DND-41 (cell line): ENCODE data around the gene PMS1.
A peak's percentile ranks its signal among the peaks of the same experiment; 100 is the strongest.

Experiments used
- ATAC-seq: fragments of 200-7000 bp; cut with Tn5 transposase; 3 replicates; pipeline ENCODE4 v1.9.1; 2021; ENCODE audit warnings: low read depth; ENCODE audit not compliant: insufficient read depth
- DNase-seq: peaks from one replicate; pipeline ENCODE4 v3.0.0-alpha.2; 2020
- H2AFZ ChIP-seq: 2 replicates; pipeline ENCODE4 v1.6.0; 2012; ENCODE audit warnings: low read depth, low read length
- H3K27ac ChIP-seq: 2 replicates; pipeline ENCODE4 v1.5.1; 2012; ENCODE audit warnings: low read length, inconsistent platforms
- H3K27me3 ChIP-seq: fragments of 200-600 bp; sonication (generic); 2 replicates; pipeline ENCODE4 v1.6.0; 2012; ENCODE audit warnings: low read length, mild to moderate bottlenecking, inconsistent platforms; ENCODE audit not compliant: insufficient read depth, poor library complexity
- H3K36me3 ChIP-seq: 2 replicates; pipeline ENCODE4 v1.5.1; 2012; ENCODE audit warnings: low read length, inconsistent platforms; ENCODE audit not compliant: insufficient read depth
- H3K4me1 ChIP-seq: 2 replicates; pipeline ENCODE4 v1.5.1; 2012; ENCODE audit warnings: mild to moderate bottlenecking, low read length; ENCODE audit not compliant: insufficient read depth
- H3K4me2 ChIP-seq: 2 replicates; pipeline ENCODE4 v1.6.0; 2012; ENCODE audit warnings: mild to moderate bottlenecking, moderate library complexity, low read length, inconsistent platforms; ENCODE audit not compliant: insufficient read depth
- H3K4me3 ChIP-seq, 2 experiments: fragments of 200-600 bp in 1 of 2; shearing (Covaris generic) in 1 of 2; 2 replicates each; pipeline ENCODE4 v1.5.1; 2012 to 2016; ENCODE audit warnings: inconsistent platforms in 2 of 2, low read length in 2 of 2, mild to moderate bottlenecking in 2 of 2, low read depth in 1 of 2, moderate library complexity in 1 of 2
- H3K79me2 ChIP-seq: 2 replicates; pipeline ENCODE4 v1.6.0; 2012; ENCODE audit warnings: low read length, inconsistent platforms; ENCODE audit not compliant: insufficient read depth
- H3K9ac ChIP-seq: 2 replicates; pipeline ENCODE4 v1.6.0; 2012; ENCODE audit warnings: low read depth, mild to moderate bottlenecking, inconsistent platforms, low read length, moderate library complexity
- H3K9me3 ChIP-seq: 2 replicates; pipeline ENCODE4 v1.5.1; 2012; ENCODE audit warnings: low read length, moderate library complexity, mild to moderate bottlenecking, inconsistent platforms; ENCODE audit not compliant: insufficient read depth, severe bottlenecking
- H4K20me1 ChIP-seq: 2 replicates; pipeline ENCODE4 v1.6.0; 2012; ENCODE audit warnings: low read length; ENCODE audit not compliant: insufficient read depth
- CTCF ChIP-seq: IDR thresholded peaks from 2 replicates; pipeline ENCODE4 v1.5.1; 2012; ENCODE audit warnings: borderline replicate concordance, low read length, moderate library complexity, mild to moderate bottlenecking; ENCODE audit not compliant: poor library complexity, severe bottlenecking; ENCODE audit errors: extremely low read depth
- EZH2 ChIP-seq: IDR thresholded peaks from 3 replicates; pipeline ENCODE4 v1.6.1; 2012; ENCODE audit warnings: borderline replicate concordance, low read depth, mild to moderate bottlenecking, moderate library complexity, low read length, inconsistent platforms; ENCODE audit not compliant: severe bottlenecking

PMS1 gene

GRCh38 chr2:189783451-189783926 lies 761 bp upstream of the PMS1 start:
- DNase-seq: no peak
- H2AFZ ChIP-seq: peak overlapping the region; percentile 93

GRCh38 chr2:189791338-189792042 lies 7.2 kb downstream of the PMS1 start:
- no peaks in the 10 kb centered on the region for H3K9me3 ChIP-seq
- peak; percentile 84 for ATAC-seq
- peak overlapping the region; percentile 57 for H3K4me2 ChIP-seq
- peak; percentile 55 for DNase-seq
- H3K36me3 ChIP-seq: peaks cover 44% of the 10 kb centered on the region
- H3K4me1 ChIP-seq: peaks cover 41% of the 10 kb centered on the region
- no peak for TF ChIP-seq CTCF
- TF ChIP-seq EZH2: no peak
- H3K27ac ChIP-seq: peak overlapping the region; percentile 74
- H3K79me2 ChIP-seq: peaks cover 55% of the 10 kb centered on the region
- no peaks in the 10 kb centered on the region for H4K20me1 ChIP-seq
- H3K9ac ChIP-seq: peak overlapping the region; percentile 33
- peak overlapping the region; percentile 6 to 53; a peak in 3 of 4 replicates for H3K4me3 ChIP-seq
- peak overlapping the region; percentile 38 for H2AFZ ChIP-seq
- H3K27me3 ChIP-seq: no peaks in the 10 kb centered on the region

More at GRCh38 chr2:189783451-189783926, 761 bp upstream of the PMS1 start:
- Histone ChIP-seq H4K20me1 (peaks cover 13% of the 10 kb centered on the region; the same call in 1 of the 2 replicates), H3K79me2 (peaks cover 98% of the 10 kb centered on the region), H3K4me2 (peak overlapping the region; percentile 68), H3K27me3 (no peaks in the 10 kb centered on the region), H3K27ac (peak overlapping the region; percentile 89), H3K36me3 (peaks cover 45% of the 10 kb centered on the region), H3K9me3 (no peaks in the 10 kb centered on the region), H3K9ac (peak overlapping the region; percentile 83), H3K4me3 (peak overlapping the region; percentile 67 to 86; a peak in 3 of 4 replicates), H3K4me1 (peaks cover 63% of the 10 kb centered on the region)
- no peak for TF ChIP-seq EZH2
- TF ChIP-seq CTCF: no peak
- peak; percentile 33 for ATAC-seq

- ATAC-seq (no peak), DNase-seq (no peak)
- H3K4me2 ChIP-seq: no peak overlapping the region
- TF ChIP-seq EZH2 (no peak), CTCF (no peak)
- H3K9ac ChIP-seq: no peak overlapping the region
- H3K79me2 ChIP-seq: peaks cover 45% of the 10 kb centered on the region
- peaks cover 23% of the 10 kb centered on the region for H3K4me1 ChIP-seq
- H4K20me1 ChIP-seq: no peaks in the 10 kb centered on the region
- H3K27ac ChIP-seq: no peak overlapping the region
- no peaks in the 10 kb centered on the region for H3K9me3 ChIP-seq
- peaks cover 66% of the 10 kb centered on the region for H3K36me3 ChIP-seq
- no peak overlapping the region for H2AFZ ChIP-seq
- no peaks in the 10 kb centered on the region for H3K27me3 ChIP-seq
- no peak overlapping the region for H3K4me3 ChIP-seq
Observed at GRCh38 chr2:189794310-189794709, 10.1 kb downstream of the PMS1 start.
